DND-41 (cell line): ENCODE measurements around the gene SPRY4.

Source experiments
- ATAC-seq: fragments of 200-7000 bp; cut with Tn5 transposase; 3 replicates; pipeline ENCODE4 v1.9.1; 2021; ENCODE audit warnings: low read depth; ENCODE audit not compliant: insufficient read depth
- DNase-seq: peaks from one replicate; pipeline ENCODE4 v3.0.0-alpha.2; 2020
- H2AFZ ChIP-seq: 2 replicates; pipeline ENCODE4 v1.6.0; 2012; ENCODE audit warnings: low read depth, low read length
- H3K27ac ChIP-seq: 2 replicates; pipeline ENCODE4 v1.5.1; 2012; ENCODE audit warnings: low read length, inconsistent platforms
- H3K27me3 ChIP-seq: fragments of 200-600 bp; sonication (generic); 2 replicates; pipeline ENCODE4 v1.6.0; 2012; ENCODE audit warnings: low read length, mild to moderate bottlenecking, inconsistent platforms; ENCODE audit not compliant: insufficient read depth, poor library complexity
- H3K36me3 ChIP-seq: 2 replicates; pipeline ENCODE4 v1.5.1; 2012; ENCODE audit warnings: low read length, inconsistent platforms; ENCODE audit not compliant: insufficient read depth
- H3K4me1 ChIP-seq: 2 replicates; pipeline ENCODE4 v1.5.1; 2012; ENCODE audit warnings: mild to moderate bottlenecking, low read length; ENCODE audit not compliant: insufficient read depth
- H3K4me2 ChIP-seq: 2 replicates; pipeline ENCODE4 v1.6.0; 2012; ENCODE audit warnings: mild to moderate bottlenecking, moderate library complexity, low read length, inconsistent platforms; ENCODE audit not compliant: insufficient read depth
- H3K4me3 ChIP-seq, 2 experiments: fragments of 200-600 bp in 1 of 2; shearing (Covaris generic) in 1 of 2; 2 replicates each; pipeline ENCODE4 v1.5.1; 2012 to 2016; ENCODE audit warnings: inconsistent platforms in 2 of 2, low read length in 2 of 2, mild to moderate bottlenecking in 2 of 2, low read depth in 1 of 2, moderate library complexity in 1 of 2
- H3K79me2 ChIP-seq: 2 replicates; pipeline ENCODE4 v1.6.0; 2012; ENCODE audit warnings: low read length, inconsistent platforms; ENCODE audit not compliant: insufficient read depth
- H3K9ac ChIP-seq: 2 replicates; pipeline ENCODE4 v1.6.0; 2012; ENCODE audit warnings: low read depth, mild to moderate bottlenecking, inconsistent platforms, low read length, moderate library complexity
- H3K9me3 ChIP-seq: 2 replicates; pipeline ENCODE4 v1.5.1; 2012; ENCODE audit warnings: low read length, moderate library complexity, mild to moderate bottlenecking, inconsistent platforms; ENCODE audit not compliant: insufficient read depth, severe bottlenecking
- H4K20me1 ChIP-seq: 2 replicates; pipeline ENCODE4 v1.6.0; 2012; ENCODE audit warnings: low read length; ENCODE audit not compliant: insufficient read depth
- EZH2 ChIP-seq: IDR thresholded peaks from 3 replicates; pipeline ENCODE4 v1.6.1; 2012; ENCODE audit warnings: borderline replicate concordance, low read depth, mild to moderate bottlenecking, moderate library complexity, low read length, inconsistent platforms; ENCODE audit not compliant: severe bottlenecking
- TF ChIP-seq, protein P1 (sequence below): IDR thresholded peaks from 2 replicates; pipeline ENCODE4 v1.5.1; 2012; ENCODE audit warnings: borderline replicate concordance, low read length, moderate library complexity, mild to moderate bottlenecking; ENCODE audit not compliant: poor library complexity, severe bottlenecking; ENCODE audit errors: extremely low read depth

Gene SPRY4

DNA sequence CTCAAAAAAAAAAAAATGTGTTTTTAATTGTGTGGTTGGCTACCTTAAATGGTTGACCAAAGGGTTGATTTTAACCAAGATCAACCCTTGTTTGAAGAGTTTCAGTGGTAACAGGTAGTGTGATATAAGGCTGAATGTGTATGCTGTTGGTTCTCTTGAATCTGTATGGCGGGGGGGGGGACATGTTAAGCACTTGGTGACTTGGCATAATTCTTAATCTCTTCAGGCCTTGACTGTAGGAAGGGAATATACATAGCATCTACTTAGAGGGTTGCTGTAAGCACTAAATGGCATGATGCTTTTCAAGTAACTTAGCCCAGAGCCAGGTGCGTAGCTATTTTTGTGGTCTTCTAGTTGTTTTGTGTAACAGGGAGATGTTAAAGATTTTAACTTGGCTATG lies 5.6 kb upstream of the SPRY4 start:
- TF ChIP-seq EZH2 = no peak
- TF ChIP-seq, protein P1, sequence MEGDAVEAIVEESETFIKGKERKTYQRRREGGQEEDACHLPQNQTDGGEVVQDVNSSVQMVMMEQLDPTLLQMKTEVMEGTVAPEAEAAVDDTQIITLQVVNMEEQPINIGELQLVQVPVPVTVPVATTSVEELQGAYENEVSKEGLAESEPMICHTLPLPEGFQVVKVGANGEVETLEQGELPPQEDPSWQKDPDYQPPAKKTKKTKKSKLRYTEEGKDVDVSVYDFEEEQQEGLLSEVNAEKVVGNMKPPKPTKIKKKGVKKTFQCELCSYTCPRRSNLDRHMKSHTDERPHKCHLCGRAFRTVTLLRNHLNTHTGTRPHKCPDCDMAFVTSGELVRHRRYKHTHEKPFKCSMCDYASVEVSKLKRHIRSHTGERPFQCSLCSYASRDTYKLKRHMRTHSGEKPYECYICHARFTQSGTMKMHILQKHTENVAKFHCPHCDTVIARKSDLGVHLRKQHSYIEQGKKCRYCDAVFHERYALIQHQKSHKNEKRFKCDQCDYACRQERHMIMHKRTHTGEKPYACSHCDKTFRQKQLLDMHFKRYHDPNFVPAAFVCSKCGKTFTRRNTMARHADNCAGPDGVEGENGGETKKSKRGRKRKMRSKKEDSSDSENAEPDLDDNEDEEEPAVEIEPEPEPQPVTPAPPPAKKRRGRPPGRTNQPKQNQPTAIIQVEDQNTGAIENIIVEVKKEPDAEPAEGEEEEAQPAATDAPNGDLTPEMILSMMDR = no peak

DNA sequence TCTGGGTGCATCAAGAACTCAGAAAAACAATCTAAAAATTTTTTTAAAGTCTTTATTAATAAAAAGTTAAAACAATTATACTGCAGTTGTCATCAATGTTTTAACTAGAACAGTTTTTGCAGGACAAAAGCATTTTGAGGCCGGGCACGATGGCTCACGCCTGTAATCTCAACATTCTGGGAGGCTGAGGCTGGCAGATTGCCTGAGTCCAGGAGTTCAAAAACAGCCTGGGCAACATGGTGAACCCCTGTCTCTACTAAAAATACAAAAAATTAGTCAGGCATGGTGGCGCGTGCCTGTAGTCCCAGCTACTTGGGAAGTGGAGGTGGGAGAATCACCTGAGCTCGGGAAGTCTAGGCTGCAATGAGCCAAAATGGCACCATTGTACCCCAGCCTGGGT lies 5.2 kb upstream of the SPRY4 start:
- Histone ChIP-seq H3K9me3 (no peaks in the 10 kb centered on the region), H2AFZ (no peak overlapping the region), H3K36me3 (no peaks in the 10 kb centered on the region), H3K4me1 (no peaks in the 10 kb centered on the region), H3K27ac (no peak overlapping the region), H3K27me3 (no peaks in the 10 kb centered on the region), H3K9ac (no peak overlapping the region), H3K4me2 (no peak overlapping the region), H3K4me3 (no peak overlapping the region), H4K20me1 (no peaks in the 10 kb centered on the region), H3K79me2 (no peaks in the 10 kb centered on the region)
- DNase-seq (no peak), ATAC-seq (no peak)
- TF ChIP-seq, protein P1 = no peak
- no peak for TF ChIP-seq EZH2

More for the DNA sequence above, 5.6 kb upstream of the SPRY4 start:
- no peak overlapping the region for H3K4me2 ChIP-seq
- H3K27ac ChIP-seq = no peak overlapping the region
- no peaks in the 10 kb centered on the region for H3K36me3 ChIP-seq
- ATAC-seq (no peak), DNase-seq (no peak)
- H3K4me3 ChIP-seq = no peak overlapping the region
- H3K9me3 ChIP-seq = no peaks in the 10 kb centered on the region
- no peaks in the 10 kb centered on the region for H3K79me2 ChIP-seq
- no peak overlapping the region for H3K9ac ChIP-seq
- H3K27me3 ChIP-seq = no peaks in the 10 kb centered on the region
- no peak overlapping the region for H2AFZ ChIP-seq
- H3K4me1 ChIP-seq = no peaks in the 10 kb centered on the region
- no peaks in the 10 kb centered on the region for H4K20me1 ChIP-seq

DNA sequence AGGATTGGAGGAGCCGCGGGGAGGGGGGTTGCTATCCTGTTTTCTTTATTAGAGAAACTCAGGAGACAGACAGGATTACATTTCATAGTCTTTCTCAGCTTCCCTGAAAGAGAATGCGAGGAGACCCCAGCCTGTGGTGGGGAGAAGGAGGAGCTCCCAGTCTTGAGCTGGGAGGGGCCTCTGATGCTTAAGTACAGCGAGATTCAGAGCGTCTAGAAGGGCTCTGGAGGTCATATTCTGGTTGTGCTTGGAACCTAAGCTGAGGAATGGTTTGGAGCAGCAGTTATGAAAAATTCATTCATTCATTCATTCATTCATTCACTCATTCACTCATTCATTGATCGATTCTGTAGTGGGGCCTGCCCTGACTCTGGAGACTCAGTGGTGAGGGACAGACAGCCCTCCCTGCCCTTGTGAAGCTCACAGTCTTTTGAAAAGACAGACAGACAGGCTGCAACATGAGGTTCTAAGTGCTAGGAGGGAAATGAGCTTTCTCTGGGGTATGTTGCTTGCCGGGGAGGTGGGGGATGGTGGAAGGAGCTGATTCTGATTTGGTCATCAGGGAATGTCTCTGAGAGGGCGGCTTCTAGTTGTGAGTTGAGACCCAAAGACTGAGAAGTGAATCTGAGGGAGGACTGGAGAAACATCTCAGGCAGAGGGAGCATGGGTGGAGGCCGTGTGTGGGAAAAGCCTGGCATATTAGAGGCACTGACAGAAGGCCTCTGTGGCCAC lies 2.5 kb upstream of the SPRY4 start:
- Histone ChIP-seq H3K9ac (no peak overlapping the region), H3K79me2 (no peaks in the 10 kb centered on the region), H3K36me3 (no peaks in the 10 kb centered on the region), H4K20me1 (0 out of 2 replicates have a peak, but pooled peaks cover 2% of the 10 kb centered on the region), H3K4me3 (no peak overlapping the region), H3K4me2 (no peak overlapping the region), H2AFZ (no peak overlapping the region), H3K9me3 (no peaks in the 10 kb centered on the region), H3K27me3 (no peaks in the 10 kb centered on the region), H3K4me1 (no peaks in the 10 kb centered on the region), H3K27ac (no peak overlapping the region)
- TF ChIP-seq EZH2 = no peak
- TF ChIP-seq, protein P1 = no peak
- ATAC-seq (no peak), DNase-seq (no peak)
